Kasumi-1 (cell line): ENCODE measurements around the gene GINS2.

Experiments used
- DNase-seq, 2 experiments: peaks; one replicate each; lab custom pipeline; 2025; lab: John Stamatoyannopoulos, UW

Gene GINS2

DNA sequence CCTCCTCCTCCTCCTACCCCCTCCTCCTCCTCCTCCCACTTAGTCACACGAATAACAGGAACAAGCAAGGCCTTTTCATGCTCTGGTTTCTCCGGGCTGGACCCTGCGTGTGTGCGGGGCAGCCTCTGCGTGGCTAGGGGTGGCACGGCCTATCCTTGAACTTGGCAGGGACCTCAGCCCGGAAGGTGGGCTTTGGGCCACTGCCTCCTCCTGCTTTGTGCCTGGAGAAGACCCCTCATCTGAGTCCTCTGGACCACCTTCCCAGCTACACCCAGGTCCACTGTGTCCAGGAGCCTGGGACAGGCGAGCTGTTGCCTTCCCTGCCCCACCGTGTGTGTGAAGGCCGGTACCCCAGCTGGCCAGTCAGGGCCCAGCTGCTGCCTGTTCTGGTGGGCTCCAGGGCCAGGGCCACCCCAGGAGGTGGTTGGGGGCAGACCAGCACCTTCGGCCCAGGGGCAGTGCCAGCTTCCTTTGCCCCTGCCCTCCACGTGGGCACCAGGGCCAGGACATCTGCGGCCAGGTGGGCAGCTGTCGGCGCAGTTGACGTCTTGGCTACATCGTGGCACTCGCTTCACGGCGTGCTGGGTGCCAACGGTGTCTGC lies 35.4 kb downstream of the GINS2 start:
- no peak for DNase-seq

- peak in 1 of 2 experiments; percentile 1 for DNase-seq
These were observed 36.1 kb downstream of the GINS2 start for GRCh38 chr16:85652431-85653221.

- no peak for DNase-seq
These were observed 36.9 kb downstream of the GINS2 start for GRCh38 chr16:85651629-85652430.

DNA sequence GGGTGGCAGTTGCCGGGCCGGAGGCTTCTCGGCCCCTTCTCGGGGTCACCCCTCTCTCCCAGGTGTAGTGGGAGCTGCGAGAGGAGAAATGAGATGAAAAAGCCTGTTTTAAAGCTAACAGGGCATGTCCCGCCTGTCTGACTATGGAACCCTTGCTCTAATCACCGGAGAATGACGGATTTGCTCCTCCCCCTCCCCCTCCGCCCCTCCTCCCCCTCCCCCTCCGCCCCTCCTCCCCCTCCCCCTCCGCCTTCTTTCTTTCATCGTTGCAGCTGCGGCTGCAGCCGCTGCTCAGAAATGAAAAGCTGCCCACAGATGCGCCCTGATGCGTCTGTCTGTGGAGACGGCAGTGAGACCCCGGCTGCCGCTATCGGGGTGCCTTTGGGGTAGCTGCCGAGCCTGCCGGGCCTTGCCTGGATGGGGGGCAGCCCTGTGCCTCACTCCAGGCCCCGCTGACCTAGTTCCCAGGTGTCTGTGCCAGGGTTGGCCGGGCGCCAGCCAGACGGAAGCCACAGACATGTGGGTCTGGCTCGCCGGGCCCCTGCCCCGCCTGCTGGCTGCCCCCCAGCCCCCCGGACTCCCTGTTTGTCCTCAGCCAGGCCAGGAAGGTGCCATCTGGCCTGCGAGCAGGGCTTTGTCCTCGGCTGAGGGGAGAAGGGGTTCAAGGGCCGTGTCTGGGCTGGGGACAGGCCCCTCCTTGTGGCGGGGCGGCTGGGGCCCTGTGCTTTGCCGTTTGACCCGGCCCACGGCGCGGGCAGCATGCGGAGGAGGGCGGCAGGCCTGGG lies 37.7 kb downstream of the GINS2 start:
- no peak for DNase-seq

DNA sequence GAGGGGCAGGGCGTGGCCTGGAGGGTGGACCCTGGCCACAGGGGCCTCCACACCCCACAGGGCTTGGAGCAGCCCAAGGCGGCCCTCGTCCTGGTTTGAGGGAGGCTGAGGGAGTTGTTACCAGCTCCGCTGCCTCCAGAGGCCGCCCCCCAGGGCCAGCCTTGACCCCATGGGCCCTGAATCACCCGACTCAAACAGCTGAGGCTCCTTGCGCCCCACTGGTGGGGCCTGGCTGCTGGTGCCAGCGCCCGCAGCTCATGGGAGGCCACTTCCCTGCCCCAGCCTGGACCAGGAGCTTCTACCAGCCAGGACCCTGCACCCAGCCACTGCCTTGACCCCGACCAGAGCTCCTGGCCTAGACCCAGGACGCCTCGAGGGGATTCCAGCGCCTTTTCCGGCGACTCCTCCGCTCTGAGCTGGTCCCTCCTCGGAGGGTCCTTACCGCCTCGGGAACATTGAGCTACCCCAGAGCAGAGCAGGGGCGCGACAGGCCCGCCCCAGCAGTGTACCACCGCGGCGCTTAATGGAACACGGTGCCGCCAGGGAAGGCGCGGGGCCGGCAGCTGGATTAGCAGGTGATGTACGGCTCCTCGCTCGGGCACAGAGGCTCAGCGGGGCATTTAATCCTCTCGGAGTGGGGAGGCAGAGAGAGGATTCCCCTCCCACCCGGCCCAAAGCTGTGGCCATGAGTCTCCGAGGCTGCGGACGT lies 38.5 kb downstream of the GINS2 start:
- no peak for DNase-seq

GRCh38 chr16:85649411-85650134 lies 39.2 kb downstream of the GINS2 start:
- DNase-seq = no peak

DNA sequence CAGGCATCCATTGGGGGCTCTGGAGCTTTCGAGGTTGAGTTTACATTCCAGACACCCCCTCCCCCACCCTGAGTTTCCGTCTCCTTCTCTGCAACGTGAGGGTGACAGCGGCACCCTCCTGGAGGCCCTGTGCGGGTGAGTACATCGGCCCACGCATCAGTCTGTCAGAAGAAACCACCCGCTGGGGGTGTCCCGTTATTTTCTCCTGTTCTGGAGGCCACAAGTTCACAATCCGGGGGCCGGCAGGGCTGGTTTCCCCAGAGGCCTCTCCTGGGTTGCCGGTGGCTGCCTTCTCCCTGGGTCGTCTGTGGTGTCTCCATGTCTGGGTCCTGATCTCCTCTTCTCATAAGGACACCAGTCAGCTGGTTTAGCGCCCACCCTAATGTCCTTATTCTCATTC lies 39.9 kb downstream of the GINS2 start:
- DNase-seq = no peak

DNA sequence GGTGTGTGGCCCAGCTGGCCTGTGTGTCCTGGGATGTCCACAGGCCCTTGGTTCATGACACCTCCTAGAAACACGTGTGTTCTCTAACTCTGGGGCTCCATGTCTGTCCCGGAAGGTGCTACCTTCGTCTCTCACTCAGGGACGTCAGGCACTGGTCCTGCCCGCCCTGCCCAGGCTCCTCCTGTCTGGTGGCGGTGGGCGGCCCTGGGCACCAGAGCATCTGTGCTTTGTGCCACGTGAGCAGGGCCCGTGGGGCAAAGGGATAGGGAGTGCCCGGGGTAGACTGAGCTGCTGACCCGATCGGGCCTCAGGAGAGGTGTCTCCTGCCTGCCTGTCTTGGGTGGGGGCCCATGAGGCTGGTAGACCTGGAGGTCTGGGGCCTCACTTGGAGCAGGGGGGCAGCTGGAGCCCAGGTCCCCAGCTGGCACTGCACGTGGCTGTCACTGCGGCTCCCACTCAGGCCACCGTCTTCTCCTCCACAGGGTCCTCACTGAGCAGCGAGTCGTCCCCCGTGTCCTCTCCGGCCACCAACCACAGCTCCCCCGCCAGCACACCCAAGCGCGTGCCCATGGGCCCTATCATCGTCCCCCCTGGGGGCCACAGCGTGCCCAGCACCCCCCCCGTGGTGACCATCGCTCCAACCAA lies 40.6 kb downstream of the GINS2 start:
- DNase-seq = no peak

- no peak for DNase-seq
These were observed 41.8 kb downstream of the GINS2 start for GRCh38 chr16:85646976-85647375.

- no peak for DNase-seq
These were observed 42.3 kb downstream of the GINS2 start for GRCh38 chr16:85646358-85646907.

GRCh38 chr16:85645021-85645589 lies 43.6 kb downstream of the GINS2 start:
- no peak for DNase-seq

- no peak for DNase-seq
These were observed 44.6 kb downstream of the GINS2 start for GRCh38 chr16:85644093-85644712.

GRCh38 chr16:85643631-85644030 lies 45.1 kb downstream of the GINS2 start:
- no peak for DNase-seq

- no peak for DNase-seq
These were observed 45.9 kb downstream of the GINS2 start for GRCh38 chr16:85642762-85643358.

- DNase-seq = no peak
These were observed 47.0 kb downstream of the GINS2 start for GRCh38 chr16:85641776-85642176.

DNA sequence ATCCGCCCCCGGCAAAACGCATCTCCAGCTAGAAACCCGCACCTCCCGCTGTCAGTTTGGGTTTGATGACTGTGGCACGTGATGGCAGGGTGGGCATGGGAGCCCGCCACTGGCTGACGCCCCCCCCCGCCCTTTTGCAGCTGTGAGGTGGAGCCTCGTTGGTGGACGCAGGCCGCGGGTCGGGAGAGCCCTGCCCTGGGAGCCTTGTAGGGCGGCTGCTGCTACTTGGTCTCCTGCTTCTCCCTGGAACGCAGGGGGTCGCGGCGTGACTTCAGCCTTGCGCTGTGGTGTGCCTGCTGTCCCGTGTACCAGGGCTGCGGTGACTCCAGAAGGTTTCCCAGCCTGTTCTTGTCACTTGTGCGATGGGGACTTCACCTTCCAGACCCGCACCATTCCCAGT lies 47.4 kb downstream of the GINS2 start:
- no peak for DNase-seq

DNA sequence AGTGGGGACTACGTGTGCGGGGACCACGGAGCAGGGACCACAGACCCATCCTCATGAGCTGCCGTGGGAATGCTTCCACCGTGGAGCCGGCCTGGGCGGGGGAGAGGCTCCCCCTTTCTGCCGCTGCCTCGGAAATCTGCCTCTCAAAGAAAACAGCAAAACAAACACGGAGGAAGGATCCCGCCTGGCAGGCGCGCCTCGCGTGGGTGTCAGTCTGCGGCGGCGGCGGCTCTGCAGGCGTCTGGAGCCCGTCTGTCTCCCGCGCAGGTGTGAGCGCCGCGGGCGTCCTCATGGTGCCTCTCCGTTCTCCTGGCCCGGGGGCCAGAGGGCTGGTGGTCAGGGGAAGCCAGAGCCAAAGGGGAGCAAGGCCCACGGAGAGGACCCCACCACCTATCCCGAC lies 48.2 kb downstream of the GINS2 start:
- DNase-seq = no peak

DNA sequence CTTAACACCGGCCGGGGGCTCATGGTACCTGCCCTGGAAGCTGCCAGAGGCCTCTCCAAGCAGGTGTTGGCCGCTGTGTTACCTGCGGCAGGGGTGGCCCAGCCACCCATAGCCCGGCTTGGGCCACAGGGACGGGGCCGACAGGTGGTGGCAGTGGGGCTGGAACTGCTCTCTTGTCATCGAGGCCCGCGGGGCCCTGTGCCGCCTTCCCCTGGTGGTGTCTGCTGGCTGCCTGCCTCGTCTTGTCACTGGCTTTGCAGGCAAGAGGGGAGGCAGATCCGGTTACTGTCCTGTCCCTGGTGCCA lies 48.5 kb downstream of the GINS2 start:
- DNase-seq = no peak
